Left ventricle myocardium inferior (tissue), 1 donor: Measurements from ENCODE around the gene KTN1. TPM values are rescaled to one million over a fixed set of nuclear protein-coding genes. Genes with fewer than 3 reads are reported as not detected.

Source experiments
- DNase-seq: peaks from one replicate; pipeline ENCODE4 v3.0.0-alpha.2; 2020
- H3K27ac ChIP-seq: fragments of 200-600 bp; replicated peaks from 2 replicates; pipeline ENCODE4 v1.8.0; 2021
- H3K27me3 ChIP-seq: fragments of 200-600 bp; 2 replicates; pipeline ENCODE4 v1.8.0; 2021; ENCODE audit warnings: low read depth
- H3K36me3 ChIP-seq: fragments of 200-600 bp; 2 replicates; pipeline ENCODE4 v1.8.0; 2021
- H3K4me1 ChIP-seq: fragments of 200-600 bp; 2 replicates; pipeline ENCODE4 v1.8.0; 2021
- H3K4me3 ChIP-seq: fragments of 200-600 bp; 2 replicates; pipeline ENCODE4 v1.8.0; 2021; ENCODE audit warnings: mild to moderate bottlenecking, moderate library complexity
- H3K9me3 ChIP-seq: fragments of 200-600 bp; replicated peaks from 2 replicates; pipeline ENCODE4 v1.8.0; 2021
- CTCF ChIP-seq: fragments of 200-600 bp; IDR thresholded peaks from 2 replicates; pipeline ENCODE4 v1.8.0; 2021; ENCODE audit warnings: antibody characterized with exemption, mild to moderate bottlenecking, borderline replicate concordance
- intact Hi-C: fragments of 100-400 bp; cut with micrococcal nuclease; formaldehyde crosslinking; loops from one replicate; pipeline ENCODE4 v1.11.0; 2022
- total RNA-seq: library from RNA; stranded (reverse); fragmentation: NEBNext Ultra II Directional; extraction: Animal tissue kit (Norgen Biotek cat#: 25700); gene quantifications from one replicate; pipeline ENCODE4 v1.2.1, GENCODE V29; 2021
- donor health status: DM: no; HTN: yes; CAD: no; lungs with severe emphysema.

The KTN1 gene
- total RNA-seq, 1 donor from 2014 or later, result 294 TPM

GRCh38 chr14:55611859-55612258 is 31.9 kb downstream of the KTN1 start:
- Histone ChIP-seq H3K27ac (no peak overlapping the region), H3K27me3 (no peaks in the 10 kb centered on the region), H3K36me3 (peaks cover 19% of the 10 kb centered on the region), H3K4me3 (no peak overlapping the region), H3K4me1 (peaks cover 86% of the 10 kb centered on the region), H3K9me3 (no peaks in the 10 kb centered on the region)
- no peak for TF ChIP-seq CTCF
- intact Hi-C loops, result no loop called here
- DNase-seq, result no peak

- TF ChIP-seq CTCF, result no peak
- Histone ChIP-seq H3K4me1 (peaks cover 62% of the 10 kb centered on the region), H3K4me3 (no peak overlapping the region), H3K9me3 (no peaks in the 10 kb centered on the region), H3K27ac (no peak overlapping the region), H3K27me3 (no peaks in the 10 kb centered on the region), H3K36me3 (peaks cover 43% of the 10 kb centered on the region)
- intact Hi-C loops, result no loop called here
- DNase-seq, result no peak
These were observed 34.3 kb downstream of the KTN1 start for GRCh38 chr14:55614304-55614703.

GRCh38 chr14:55620277-55620676 is 40.3 kb downstream of the KTN1 start:
- Histone ChIP-seq H3K4me3 (no peak overlapping the region), H3K36me3 (peaks cover 88% of the 10 kb centered on the region), H3K9me3 (no peaks in the 10 kb centered on the region), H3K4me1 (peaks cover 40% of the 10 kb centered on the region), H3K27ac (no peak overlapping the region), H3K27me3 (no peaks in the 10 kb centered on the region)
- intact Hi-C loops, result no loop called here
- no peak for DNase-seq
- TF ChIP-seq CTCF, result no peak

- no peak for TF ChIP-seq CTCF
- Histone ChIP-seq H3K27me3 (no peaks in the 10 kb centered on the region), H3K36me3 (peaks cover 81% of the 10 kb centered on the region), H3K4me3 (no peak overlapping the region), H3K27ac (no peak overlapping the region), H3K9me3 (no peaks in the 10 kb centered on the region), H3K4me1 (peaks cover 46% of the 10 kb centered on the region)
- intact Hi-C loops, result no loop called here
- no peak for DNase-seq
These were observed 41.0 kb downstream of the KTN1 start for GRCh38 chr14:55620981-55621380.

- DNase-seq, result no peak
- Histone ChIP-seq H3K27ac (no peak overlapping the region), H3K27me3 (no peaks in the 10 kb centered on the region), H3K4me1 (peaks cover 48% of the 10 kb centered on the region), H3K4me3 (no peak overlapping the region), H3K36me3 (peaks cover 77% of the 10 kb centered on the region), H3K9me3 (no peaks in the 10 kb centered on the region)
- no peak for TF ChIP-seq CTCF
- intact Hi-C loops, result no loop called here
These were observed 41.4 kb downstream of the KTN1 start for GRCh38 chr14:55621391-55621790.

GRCh38 chr14:55624913-55625312 is 44.9 kb downstream of the KTN1 start:
- Histone ChIP-seq H3K9me3 (no peaks in the 10 kb centered on the region), H3K4me1 (peaks cover 50% of the 10 kb centered on the region), H3K36me3 (peaks cover 69% of the 10 kb centered on the region), H3K27ac (no peak overlapping the region), H3K27me3 (no peaks in the 10 kb centered on the region), H3K4me3 (no peak overlapping the region)
- intact Hi-C loops, result no loop called here
- DNase-seq, result no peak
- no peak for TF ChIP-seq CTCF
